Chondrocyte (in vitro differentiated cells): ENCODE results near the gene SFI1. TPM values are rescaled to one million over a fixed set of nuclear protein-coding genes. Genes with fewer than 3 reads are reported as not detected.

ENCODE experiments used
- DNase-seq: peaks from one replicate; pipeline ENCODE4 v3.0.0; 2021; ENCODE audit warnings: mixed read lengths, low spot score
- H3K27ac Mint-ChIP-seq: one replicate; pipeline ENCODE4 v1.8.0; 2021; ENCODE audit warnings: mild to moderate bottlenecking, moderate library complexity, mixed read lengths; ENCODE audit not compliant: unreplicated experiment
- H3K27me3 Mint-ChIP-seq: 2 replicates; pipeline ENCODE4 v1.8.0; 2021; ENCODE audit warnings: low read depth, mixed read lengths
- H3K36me3 Mint-ChIP-seq: 2 replicates; pipeline ENCODE4 v1.8.0; 2021; ENCODE audit warnings: low read depth, mixed read lengths
- H3K4me1 Mint-ChIP-seq: 2 replicates; pipeline ENCODE4 v1.8.0; 2021; ENCODE audit warnings: low read depth, mild to moderate bottlenecking, mixed read lengths
- H3K4me3 Mint-ChIP-seq: one replicate; pipeline ENCODE4 v1.8.0; 2021; ENCODE audit warnings: mild to moderate bottlenecking, moderate library complexity, mixed read lengths; ENCODE audit not compliant: unreplicated experiment
- H3K9me3 Mint-ChIP-seq: 2 replicates; pipeline ENCODE4 v1.8.0; 2021; ENCODE audit warnings: low read depth, mixed read lengths
- CTCF ChIP-seq: fragments of 200-600 bp; sonication (generic); IDR thresholded peaks from 2 replicates; pipeline ENCODE4 v1.5.0; 2021; ENCODE audit warnings: antibody characterized with exemption, mild to moderate bottlenecking, moderate library complexity
- total RNA-seq: library from RNA; stranded (reverse); gene quantifications from 3 replicates; pipeline ENCODE4 v1.2.1, GENCODE V29; 2021

Gene SFI1
- total RNA-seq, 1 donor from 2014 or later, result 20.3 TPM

DNA sequence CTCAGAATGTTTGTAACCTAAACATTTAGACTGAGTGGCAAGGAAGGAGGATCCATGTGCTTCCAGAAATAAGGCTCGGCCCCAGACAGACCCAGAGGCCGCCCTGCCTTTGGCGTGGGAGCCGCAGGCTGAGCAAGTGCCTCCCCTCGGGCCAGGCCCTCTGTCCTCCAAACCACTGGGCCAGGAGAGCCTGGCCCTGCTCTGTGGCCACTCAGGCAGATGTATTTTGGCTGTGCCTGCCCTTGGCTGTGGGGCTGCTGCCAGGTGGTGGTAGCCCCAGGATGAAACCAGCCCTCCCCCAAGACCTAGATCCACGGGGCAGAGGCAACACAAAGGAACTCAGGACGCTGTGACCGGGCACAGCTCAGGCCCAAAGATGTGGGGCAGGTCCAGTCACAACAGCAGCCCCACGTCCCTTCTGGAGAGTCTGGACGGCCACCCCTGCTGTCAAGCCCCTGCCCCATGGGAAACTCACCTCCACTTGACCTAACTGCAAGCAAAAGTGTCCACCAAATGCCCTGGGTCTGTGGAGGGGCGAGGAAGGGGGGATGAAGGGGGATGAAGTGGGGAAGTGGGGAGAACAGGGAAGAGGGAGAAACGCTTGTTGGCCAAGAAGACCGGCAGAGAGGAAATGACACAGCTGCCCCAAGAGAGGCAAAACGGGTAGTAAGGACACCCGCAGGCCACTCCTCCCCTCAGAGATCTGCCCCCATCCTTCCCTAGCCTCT is 141.7 kb downstream of the SFI1 start:
- TF ChIP-seq CTCF, result no peak
- Mint-ChIP-seq H3K4me1 (peaks cover 20% of the 10 kb centered on the region), H3K27ac (peak overlapping the region; percentile 69), H3K4me3 (no peak overlapping the region), H3K36me3 (no peaks in the 10 kb centered on the region), H3K9me3 (no peaks in the 10 kb centered on the region), H3K27me3 (no peaks in the 10 kb centered on the region)
- no peak for DNase-seq

GRCh38 chr22:31639436-31640039 is 143.2 kb downstream of the SFI1 start:
- no peaks in the 10 kb centered on the region for H3K9me3 Mint-ChIP-seq
- H3K27me3 Mint-ChIP-seq, result no peaks in the 10 kb centered on the region
- H3K36me3 Mint-ChIP-seq, result peaks cover 5% of the 10 kb centered on the region
- peaks cover 17% of the 10 kb centered on the region for H3K4me1 Mint-ChIP-seq
- no peak for TF ChIP-seq CTCF
- H3K27ac Mint-ChIP-seq, result no peak overlapping the region
- H3K4me3 Mint-ChIP-seq, result no peak overlapping the region
- DNase-seq, result no peak

DNA sequence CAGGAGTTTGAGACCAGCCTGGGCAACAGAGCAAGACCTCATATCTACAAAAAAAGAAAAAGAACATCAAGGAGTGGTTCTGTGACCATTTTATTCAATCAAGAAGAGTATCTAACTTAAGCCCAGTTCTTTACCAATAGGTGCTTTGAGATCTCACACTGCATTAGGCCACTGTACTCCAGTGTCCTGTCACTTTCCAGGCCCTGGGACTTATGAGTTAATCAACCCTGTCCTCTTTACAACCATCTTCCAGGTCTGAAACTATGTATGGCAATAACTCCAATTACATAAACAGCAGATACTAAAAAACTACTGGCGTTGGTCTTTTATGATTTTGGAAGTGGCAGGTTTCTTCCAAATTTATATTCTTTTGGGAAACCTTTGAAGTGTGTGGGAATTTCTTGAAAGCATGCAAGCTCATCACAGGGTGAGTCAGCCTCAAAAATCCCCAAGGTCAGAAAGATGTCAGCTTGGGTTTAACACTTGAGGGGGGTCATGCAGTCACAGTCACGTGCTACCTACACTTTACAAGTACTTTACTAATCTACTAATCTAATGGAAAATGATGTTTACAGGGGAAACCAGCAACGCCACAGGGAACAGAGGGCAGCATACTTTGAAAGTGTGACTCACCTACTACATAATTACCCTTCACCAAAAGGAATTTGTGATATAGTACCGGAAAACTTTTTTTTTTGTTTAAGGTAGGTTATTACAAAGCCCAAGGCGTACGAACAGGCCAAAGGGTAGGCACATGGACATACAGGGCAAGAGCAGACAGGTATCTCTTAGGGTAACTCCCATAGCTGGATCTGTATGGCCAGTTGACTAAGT is 150.1 kb downstream of the SFI1 start:
- H3K9me3 Mint-ChIP-seq, result no peaks in the 10 kb centered on the region
- TF ChIP-seq CTCF, result no peak
- H3K4me1 Mint-ChIP-seq, result peaks cover 25% of the 10 kb centered on the region
- peak overlapping the region; percentile 89 for H3K27ac Mint-ChIP-seq
- no peak overlapping the region for H3K4me3 Mint-ChIP-seq
- H3K36me3 Mint-ChIP-seq, result peaks cover 9% of the 10 kb centered on the region
- H3K27me3 Mint-ChIP-seq, result no peaks in the 10 kb centered on the region
- no peak for DNase-seq

DNA sequence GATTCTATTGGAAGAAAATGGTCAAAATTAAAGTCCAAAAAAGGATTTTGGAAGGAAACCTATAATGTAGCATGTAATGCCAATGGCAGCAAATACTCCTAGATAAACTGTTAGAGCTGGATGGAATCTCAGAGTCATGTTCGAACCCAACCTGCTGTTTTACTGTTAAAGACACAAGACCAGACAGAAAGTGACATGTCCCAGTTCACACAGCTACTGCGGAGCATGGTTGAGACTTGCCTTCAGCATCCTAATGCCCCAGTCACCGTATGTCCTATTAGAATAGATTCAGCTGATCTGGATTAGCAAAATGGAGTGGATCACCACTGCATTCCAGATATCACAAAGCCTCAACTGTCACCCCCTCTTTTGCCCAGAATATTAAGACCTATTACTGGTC is 150.7 kb downstream of the SFI1 start:
- no peaks in the 10 kb centered on the region for H3K9me3 Mint-ChIP-seq
- no peak overlapping the region for H3K4me3 Mint-ChIP-seq
- DNase-seq, result no peak
- H3K27me3 Mint-ChIP-seq, result no peaks in the 10 kb centered on the region
- peaks cover 9% of the 10 kb centered on the region for H3K36me3 Mint-ChIP-seq
- no peak overlapping the region for H3K27ac Mint-ChIP-seq
- TF ChIP-seq CTCF, result no peak
- H3K4me1 Mint-ChIP-seq, result peaks cover 25% of the 10 kb centered on the region

- no peak for DNase-seq
- H3K27ac Mint-ChIP-seq, result peak overlapping the region; percentile 41
- H3K9me3 Mint-ChIP-seq, result no peaks in the 10 kb centered on the region
- no peak for TF ChIP-seq CTCF
- peaks cover 25% of the 10 kb centered on the region for H3K4me1 Mint-ChIP-seq
- peaks cover 9% of the 10 kb centered on the region for H3K36me3 Mint-ChIP-seq
- H3K4me3 Mint-ChIP-seq, result no peak overlapping the region
- H3K27me3 Mint-ChIP-seq, result no peaks in the 10 kb centered on the region
Measured at GRCh38 chr22:31647523-31648320, 151.4 kb downstream of the SFI1 start.
